Measurements from ENCODE around the gene SLC5A10.

DNA sequence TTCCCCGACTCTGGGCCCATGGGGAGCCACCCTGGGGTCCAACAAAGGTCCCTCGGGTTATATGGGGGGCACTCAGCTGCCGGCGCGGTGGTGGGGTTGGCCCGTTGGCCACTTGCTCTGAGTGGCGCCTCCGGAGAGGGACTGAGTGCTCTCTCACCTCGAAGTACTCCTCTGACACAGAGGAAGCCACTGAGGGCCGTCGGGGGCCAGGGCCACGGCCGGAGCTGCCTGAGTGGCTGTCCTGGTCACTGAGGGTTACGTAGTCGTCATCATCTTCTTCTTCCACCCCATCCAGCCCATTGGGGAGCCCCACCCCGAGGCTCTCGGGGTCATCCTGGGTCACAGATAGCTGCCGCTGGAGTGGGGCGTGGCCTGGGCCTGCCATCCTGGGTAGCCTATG is 25.7 kb downstream of the SLC5A10 start:
- TF ChIP-seq, protein P1, sequence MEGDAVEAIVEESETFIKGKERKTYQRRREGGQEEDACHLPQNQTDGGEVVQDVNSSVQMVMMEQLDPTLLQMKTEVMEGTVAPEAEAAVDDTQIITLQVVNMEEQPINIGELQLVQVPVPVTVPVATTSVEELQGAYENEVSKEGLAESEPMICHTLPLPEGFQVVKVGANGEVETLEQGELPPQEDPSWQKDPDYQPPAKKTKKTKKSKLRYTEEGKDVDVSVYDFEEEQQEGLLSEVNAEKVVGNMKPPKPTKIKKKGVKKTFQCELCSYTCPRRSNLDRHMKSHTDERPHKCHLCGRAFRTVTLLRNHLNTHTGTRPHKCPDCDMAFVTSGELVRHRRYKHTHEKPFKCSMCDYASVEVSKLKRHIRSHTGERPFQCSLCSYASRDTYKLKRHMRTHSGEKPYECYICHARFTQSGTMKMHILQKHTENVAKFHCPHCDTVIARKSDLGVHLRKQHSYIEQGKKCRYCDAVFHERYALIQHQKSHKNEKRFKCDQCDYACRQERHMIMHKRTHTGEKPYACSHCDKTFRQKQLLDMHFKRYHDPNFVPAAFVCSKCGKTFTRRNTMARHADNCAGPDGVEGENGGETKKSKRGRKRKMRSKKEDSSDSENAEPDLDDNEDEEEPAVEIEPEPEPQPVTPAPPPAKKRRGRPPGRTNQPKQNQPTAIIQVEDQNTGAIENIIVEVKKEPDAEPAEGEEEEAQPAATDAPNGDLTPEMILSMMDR (IDR thresholded peaks at IDR 0.05), result no peak
- TF ChIP-seq EP300 (IDR thresholded peaks at IDR 0.05), result no peak
